COLO668 (cell line): ENCODE results near the gene TXNRD2.
A peak's percentile ranks its signal among the peaks of the same experiment; 100 is the strongest.
"Not testable (repeated sequence)": the region's sequence is repeated elsewhere in the genome, so short reads cannot be mapped to it uniquely, and the experiment has no call there.

Experiments
- DNase-seq: peaks from one replicate; lab custom pipeline; 2025; ENCODE audit not compliant: unreplicated experiment; lab: John Stamatoyannopoulos, UW

TXNRD2 gene

GRCh38 chr22:19848298-19849224 is 93.1 kb downstream of the TXNRD2 start:
- peak; percentile 64 for DNase-seq

- DNase-seq = no peak
Observed at GRCh38 chr22:19847345-19847632, 94.3 kb downstream of the TXNRD2 start.

GRCh38 chr22:19846620-19847344 is 94.8 kb downstream of the TXNRD2 start:
- no peak for DNase-seq

- DNase-seq = no peak
Observed at GRCh38 chr22:19845054-19845722, 96.4 kb downstream of the TXNRD2 start.

GRCh38 chr22:19844377-19845053 is 97.1 kb downstream of the TXNRD2 start:
- DNase-seq = no peak

GRCh38 chr22:19843857-19844376 is 97.7 kb downstream of the TXNRD2 start:
- DNase-seq = no peak

GRCh38 chr22:19843107-19843856 is 98.3 kb downstream of the TXNRD2 start:
- DNase-seq = no peak

- no peak for DNase-seq
Observed at GRCh38 chr22:19842393-19843106, 99.1 kb downstream of the TXNRD2 start.

GRCh38 chr22:19841641-19842392 is 99.8 kb downstream of the TXNRD2 start:
- no peak for DNase-seq

- DNase-seq = no peak
Observed at GRCh38 chr22:19840955-19841640, 100.5 kb downstream of the TXNRD2 start.

- no peak for DNase-seq
Observed at GRCh38 chr22:19840059-19840458, 101.6 kb downstream of the TXNRD2 start.

- DNase-seq = no peak
Observed at GRCh38 chr22:19837915-19838314, 103.7 kb downstream of the TXNRD2 start.

GRCh38 chr22:19836512-19836911 is 105.1 kb downstream of the TXNRD2 start:
- DNase-seq = no peak

- DNase-seq = no peak
Observed at GRCh38 chr22:19834599-19834998, 107.0 kb downstream of the TXNRD2 start.

- DNase-seq = not testable (repeated sequence)
Observed at GRCh38 chr22:19833327-19833726, 108.3 kb downstream of the TXNRD2 start.

GRCh38 chr22:19832476-19833108 is 109.0 kb downstream of the TXNRD2 start:
- no peak for DNase-seq

GRCh38 chr22:19831979-19832378 is 109.6 kb downstream of the TXNRD2 start:
- not testable (repeated sequence) for DNase-seq

GRCh38 chr22:19831016-19831415 is 110.6 kb downstream of the TXNRD2 start:
- DNase-seq = no peak
